Hematopoietic multipotent progenitor cell treated with erythropoietin and hydrocortisone succinate and interleukin-3 and kit ligand, for 15 days (in vitro differentiated cells): ENCODE data around the gene CNST.
"Not testable (repeated sequence)": the region's sequence is repeated elsewhere in the genome, so short reads cannot be mapped to it uniquely, and the experiment has no call there.

ENCODE experiments used
- DNase-seq: peaks from one replicate; pipeline ENCODE4 v3.0.0-alpha.2; 2015; ENCODE audit warnings: low spot score

The CNST gene

GRCh38 chr1:246618240-246618808 is 52.1 kb downstream of the CNST start:
- DNase-seq = no peak

GRCh38 chr1:246622035-246622652 is 55.9 kb downstream of the CNST start:
- DNase-seq = no peak

- no peak for DNase-seq
Observed at GRCh38 chr1:246624091-246624490, 57.8 kb downstream of the CNST start.

GRCh38 chr1:246629030-246629429 is 62.8 kb downstream of the CNST start:
- no peak for DNase-seq

- DNase-seq = no peak
Observed at GRCh38 chr1:246629976-246630375, 63.7 kb downstream of the CNST start.

- DNase-seq = no peak
Observed at GRCh38 chr1:246631426-246631825, 65.2 kb downstream of the CNST start.

GRCh38 chr1:246632281-246633168 is 66.3 kb downstream of the CNST start:
- DNase-seq = no peak

GRCh38 chr1:246634659-246635058 is 68.4 kb downstream of the CNST start:
- not testable (repeated sequence) for DNase-seq

- DNase-seq = no peak
Observed at GRCh38 chr1:246638941-246639655, 72.8 kb downstream of the CNST start.

- no peak for DNase-seq
Observed at GRCh38 chr1:246639732-246640131, 73.5 kb downstream of the CNST start.

- no peak for DNase-seq
Observed at GRCh38 chr1:246640747-246641146, 74.5 kb downstream of the CNST start.

- DNase-seq = no peak
Observed at GRCh38 chr1:246641394-246641793, 75.1 kb downstream of the CNST start.

GRCh38 chr1:246642719-246643118 is 76.5 kb downstream of the CNST start:
- DNase-seq = no peak

- peak; percentile 21 for DNase-seq
Observed at GRCh38 chr1:246647113-246647512, 80.9 kb downstream of the CNST start.

- DNase-seq = no peak
Observed at GRCh38 chr1:246647513-246647912, 81.3 kb downstream of the CNST start.

GRCh38 chr1:246651012-246651695 is 84.9 kb downstream of the CNST start:
- no peak for DNase-seq

GRCh38 chr1:246658567-246658966 is 92.3 kb downstream of the CNST start:
- DNase-seq = peak; percentile 88

GRCh38 chr1:246659594-246660140 is 93.4 kb downstream of the CNST start:
- DNase-seq = no peak

GRCh38 chr1:246661451-246661850 is 95.2 kb downstream of the CNST start:
- DNase-seq = no peak

- DNase-seq = no peak
Observed at GRCh38 chr1:246667773-246668172, 101.5 kb downstream of the CNST start.

- DNase-seq = no peak
Observed at GRCh38 chr1:246669659-246670058, 103.4 kb downstream of the CNST start.

- DNase-seq = no peak
Observed at GRCh38 chr1:246674049-246674448, 107.8 kb downstream of the CNST start.
